ENCODE data around the gene C16orf78.

GRCh38 chr16:49354101-49354500 is 19.5 kb upstream of the C16orf78 start:
- TF ChIP-seq CTCF (conservative IDR thresholded peaks at IDR 0.05 in 1 of 2, IDR thresholded peaks at IDR 0.05 in 1 of 2; ENCODE audit: extremely low read depth in 1 of 2, insufficient read depth in 1 of 2, low read depth in 1 of 2, low read length in 2 of 2) (no peak), EZH2 (IDR thresholded peaks at IDR 0.05; ENCODE audit: borderline replicate concordance, low read length) (no peak)

Measured in mammary epithelial cell (primary cell).